ENCODE results near the gene SYPL2.

The SYPL2 gene

GRCh38 chr1:109516872-109517271 lies 50.5 kb downstream of the SYPL2 start:
- no peak for DNase-seq (ENCODE audit: low spot score)

- DNase-seq (ENCODE audit: low spot score), result no peak
Observed at GRCh38 chr1:109517337-109517736, 51.0 kb downstream of the SYPL2 start.

GRCh38 chr1:109521002-109521951 lies 54.9 kb downstream of the SYPL2 start:
- no peak for DNase-seq (ENCODE audit: low spot score)

- DNase-seq (ENCODE audit: low spot score), result no peak
Observed at GRCh38 chr1:109522026-109522425, 55.7 kb downstream of the SYPL2 start.

GRCh38 chr1:109523706-109524105 lies 57.4 kb downstream of the SYPL2 start:
- no peak for DNase-seq (ENCODE audit: low spot score)

GRCh38 chr1:109527098-109527811 lies 60.9 kb downstream of the SYPL2 start:
- DNase-seq (ENCODE audit: low spot score), result no peak

GRCh38 chr1:109527846-109528695 lies 61.7 kb downstream of the SYPL2 start:
- DNase-seq (ENCODE audit: low spot score), result no peak

- DNase-seq (ENCODE audit: low spot score), result no peak
Observed at GRCh38 chr1:109528712-109529111, 62.4 kb downstream of the SYPL2 start.

- no peak for DNase-seq (ENCODE audit: low spot score)
Observed at GRCh38 chr1:109529881-109530456, 63.6 kb downstream of the SYPL2 start.

GRCh38 chr1:109530457-109531087 lies 64.2 kb downstream of the SYPL2 start:
- DNase-seq (ENCODE audit: low spot score), result no peak

- DNase-seq (ENCODE audit: low spot score), result no peak
Observed at GRCh38 chr1:109531380-109531779, 65.0 kb downstream of the SYPL2 start.
